ENCODE results near the gene GTF2A1.

GTF2A1 gene

GRCh38 chr14:81177225-81177624 lies 43.5 kb downstream of the GTF2A1 start:
- no peak for DNase-seq (ENCODE audit: low spot score)

DNA sequence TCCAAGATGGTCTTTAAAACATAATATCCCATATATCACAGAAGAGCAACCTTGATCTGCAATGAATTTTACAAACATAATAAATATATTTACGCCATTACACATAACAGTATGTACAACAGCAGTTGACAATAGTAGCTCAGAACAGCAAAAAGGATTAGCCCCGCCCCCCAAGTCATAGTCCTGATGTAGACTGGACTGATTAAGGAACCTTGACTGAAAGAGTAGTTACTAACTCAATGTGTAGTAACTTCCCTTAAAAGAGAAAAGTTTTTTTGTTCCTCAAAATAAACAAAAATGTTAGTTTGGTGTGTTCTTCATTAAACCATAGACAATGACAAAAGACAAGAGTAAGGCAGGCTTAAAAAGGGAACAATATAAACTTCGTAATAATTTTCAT lies 44.5 kb downstream of the GTF2A1 start:
- DNase-seq (ENCODE audit: low spot score) = no peak

DNA sequence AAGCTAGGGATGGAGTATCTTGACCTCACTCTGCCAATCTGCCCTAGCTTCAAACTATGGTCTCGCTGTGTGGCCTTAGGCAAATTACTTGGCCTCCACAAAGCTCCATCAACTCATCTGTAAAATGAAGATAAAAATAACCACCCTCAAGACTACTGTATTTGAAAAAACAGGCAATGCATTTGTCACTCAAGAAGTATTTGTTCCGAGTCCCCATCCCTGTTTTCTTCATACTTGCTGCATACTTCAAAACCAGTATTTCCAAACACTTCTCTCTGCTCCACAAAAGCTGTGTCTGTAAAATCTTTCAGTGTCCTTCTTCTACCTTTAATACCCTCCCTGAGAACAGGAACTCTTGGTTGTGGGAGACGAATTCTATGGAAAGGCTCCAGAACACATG lies 47.9 kb downstream of the GTF2A1 start:
- DNase-seq (ENCODE audit: low spot score) = no peak

GRCh38 chr14:81172353-81172752 lies 48.4 kb downstream of the GTF2A1 start:
- DNase-seq (ENCODE audit: low spot score) = no peak

- no peak for DNase-seq (ENCODE audit: low spot score)
Measured at GRCh38 chr14:81170829-81171195, 49.9 kb downstream of the GTF2A1 start.

DNA sequence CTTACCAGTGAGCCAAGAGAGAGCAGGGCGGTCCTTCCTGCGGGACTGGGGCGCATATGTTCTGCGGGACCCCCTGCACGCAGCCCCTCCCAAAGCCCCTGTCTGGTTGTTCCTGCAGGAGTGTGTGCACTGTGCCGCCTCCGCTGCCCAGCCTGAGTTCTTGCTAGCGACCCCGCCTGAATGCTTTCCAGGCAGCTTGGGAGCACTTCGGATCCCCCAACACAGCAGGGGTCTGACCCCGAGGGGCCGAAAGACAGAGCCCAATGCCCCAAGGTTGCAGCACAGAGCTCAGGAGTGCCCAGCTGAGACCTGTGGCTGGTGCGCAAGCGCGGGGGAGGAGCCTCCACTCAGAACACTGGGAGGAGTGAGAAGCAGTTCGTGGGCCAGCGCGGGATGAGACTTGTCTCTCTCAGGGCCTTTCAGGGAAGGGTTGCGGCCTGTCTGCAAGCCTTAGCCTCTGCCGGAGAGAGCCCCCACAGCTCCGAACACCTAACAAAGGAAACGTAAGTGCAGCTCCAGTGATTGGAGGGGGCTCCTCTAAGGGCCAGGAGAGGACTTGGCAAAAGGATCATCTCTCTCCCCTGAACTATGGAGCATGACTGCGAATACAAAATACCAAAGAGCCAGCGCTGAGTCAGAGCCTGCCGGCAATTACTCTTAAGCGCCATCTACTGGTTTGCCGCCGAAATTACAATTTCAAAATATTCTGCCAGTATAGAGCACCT lies 50.5 kb downstream of the GTF2A1 start:
- DNase-seq (ENCODE audit: low spot score) = peak; percentile 95

- no peak for DNase-seq (ENCODE audit: low spot score)
Measured at GRCh38 chr14:81169711-81170103, 51.1 kb downstream of the GTF2A1 start.

DNA sequence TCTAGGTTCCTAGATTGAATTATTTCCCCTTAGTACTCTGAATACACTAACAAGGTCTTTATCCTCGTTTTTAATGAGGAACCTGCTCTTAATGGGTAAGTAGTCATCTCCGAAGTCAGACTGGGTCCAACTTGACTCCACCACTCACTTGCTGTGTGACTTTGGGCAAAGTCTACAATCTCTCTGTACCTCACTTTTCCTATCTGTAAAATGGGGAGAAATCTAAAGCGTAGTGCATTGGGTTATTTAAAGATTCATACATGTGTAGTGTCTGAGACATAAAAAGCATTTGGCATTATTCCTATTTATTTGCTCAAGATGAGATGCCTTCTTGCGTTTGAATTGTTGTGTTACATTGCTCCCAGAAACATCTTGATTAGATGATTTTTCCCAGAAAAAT lies 51.5 kb downstream of the GTF2A1 start:
- no peak for DNase-seq (ENCODE audit: low spot score)

GRCh38 chr14:81166121-81166520 lies 54.6 kb downstream of the GTF2A1 start:
- no peak for DNase-seq (ENCODE audit: low spot score)

DNA sequence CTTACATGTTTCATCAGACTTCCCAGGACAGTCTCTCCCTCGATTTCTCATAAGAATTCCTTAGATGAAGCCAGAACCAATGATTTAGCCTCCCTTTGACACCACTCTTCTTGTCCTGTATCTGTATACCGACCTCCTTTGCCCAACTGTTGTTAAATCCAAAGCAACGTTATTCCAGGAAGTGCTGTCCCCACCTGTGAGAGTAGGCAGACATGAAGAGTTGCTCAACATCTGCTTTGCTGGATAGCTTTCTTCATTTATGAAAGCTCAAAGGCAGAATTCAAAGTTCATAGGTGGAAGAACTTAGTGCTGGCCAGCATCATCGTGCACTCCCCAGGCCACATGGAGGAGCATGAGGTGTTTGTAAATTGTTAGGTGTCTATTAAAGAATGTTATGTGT lies 55.6 kb downstream of the GTF2A1 start:
- no peak for DNase-seq (ENCODE audit: low spot score)

DNA sequence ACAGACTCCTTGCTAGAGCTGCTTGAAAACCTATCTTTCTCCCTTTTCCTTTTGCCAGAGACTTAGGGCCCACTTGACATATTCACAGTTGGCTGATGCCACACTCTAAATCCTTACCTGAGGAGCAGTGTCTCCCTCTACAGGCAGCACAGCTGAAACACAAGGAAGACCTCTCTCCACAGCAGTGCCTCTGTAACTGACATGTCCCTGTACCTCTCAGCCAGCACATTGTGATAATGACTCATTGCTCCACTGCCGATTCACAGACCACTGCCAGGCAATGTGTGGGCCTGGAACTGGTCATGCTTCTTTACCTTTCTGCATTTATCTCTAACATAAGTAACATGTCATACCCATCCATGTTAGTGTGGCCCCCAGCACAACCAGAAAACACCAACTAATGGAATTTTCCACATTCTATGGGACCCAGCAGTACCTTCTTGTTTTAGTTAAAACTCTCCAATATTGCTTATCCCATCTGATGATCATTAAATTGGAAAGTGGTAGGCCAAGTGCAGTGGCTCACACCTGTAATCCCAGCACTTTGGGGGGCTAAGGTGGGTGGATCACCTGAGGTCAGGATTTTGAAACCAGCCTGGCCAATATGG lies 56.5 kb downstream of the GTF2A1 start:
- DNase-seq (ENCODE audit: low spot score) = no peak

DNA sequence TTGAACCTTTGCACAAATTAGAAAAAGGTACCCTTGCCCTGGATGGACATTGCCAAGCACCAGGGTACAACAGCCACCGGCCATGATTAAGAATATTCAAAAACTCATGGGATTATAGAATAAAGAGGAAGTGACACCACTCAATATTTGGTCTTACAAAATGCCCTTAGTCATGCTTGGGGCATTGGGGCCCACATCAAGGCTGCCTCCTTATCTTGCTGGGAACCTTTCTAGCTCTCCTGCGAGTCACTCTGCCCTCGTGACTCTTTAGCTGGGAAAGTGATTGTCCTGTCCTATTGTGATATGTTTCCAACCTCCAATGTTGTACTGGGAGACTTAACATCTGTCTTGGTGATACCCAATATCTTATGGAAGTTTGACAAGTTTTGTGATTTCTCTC lies 57.8 kb downstream of the GTF2A1 start:
- no peak for DNase-seq (ENCODE audit: low spot score)

DNA sequence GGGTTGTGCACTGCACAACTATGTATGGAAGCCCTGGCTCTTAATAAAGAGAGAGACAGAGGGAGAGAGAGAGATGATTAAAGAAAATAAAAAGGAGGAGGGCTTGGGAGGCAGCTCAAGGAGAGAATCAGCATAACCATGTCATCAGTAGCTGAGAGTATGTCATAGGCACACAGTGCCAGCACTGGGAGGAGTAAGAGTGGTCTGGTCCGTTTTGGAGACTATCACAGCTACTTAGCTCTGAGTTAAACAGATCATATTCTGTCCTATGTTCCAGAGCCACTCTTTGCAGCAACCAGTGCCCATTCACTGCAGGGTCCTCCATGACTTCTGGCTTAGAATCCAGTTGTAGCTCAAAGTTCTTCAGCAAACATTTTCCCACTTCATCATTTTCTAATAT lies 59.0 kb downstream of the GTF2A1 start:
- no peak for DNase-seq (ENCODE audit: low spot score)

DNA sequence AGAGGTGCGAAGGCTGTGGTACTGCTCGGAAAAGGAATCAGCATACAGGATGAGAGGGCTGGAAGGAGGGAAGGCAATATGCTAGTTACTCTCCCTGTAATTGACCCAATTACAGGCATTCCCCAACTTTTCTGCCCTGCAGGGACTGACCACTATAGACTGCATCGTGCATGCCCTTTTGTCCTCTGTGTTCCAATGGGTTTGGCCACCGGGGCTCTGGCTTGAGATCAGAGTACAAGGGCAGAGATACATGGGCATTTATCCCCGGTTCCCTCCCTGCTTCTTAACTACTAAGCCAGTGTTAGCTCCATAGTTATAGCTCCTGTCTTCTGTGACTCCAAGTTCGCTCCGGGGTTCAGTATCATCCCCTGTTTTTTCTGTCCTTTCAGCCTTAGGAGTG lies 59.7 kb downstream of the GTF2A1 start:
- DNase-seq (ENCODE audit: low spot score) = no peak

- DNase-seq (ENCODE audit: low spot score) = no peak
Measured at GRCh38 chr14:81157431-81157830, 63.3 kb downstream of the GTF2A1 start.

DNA sequence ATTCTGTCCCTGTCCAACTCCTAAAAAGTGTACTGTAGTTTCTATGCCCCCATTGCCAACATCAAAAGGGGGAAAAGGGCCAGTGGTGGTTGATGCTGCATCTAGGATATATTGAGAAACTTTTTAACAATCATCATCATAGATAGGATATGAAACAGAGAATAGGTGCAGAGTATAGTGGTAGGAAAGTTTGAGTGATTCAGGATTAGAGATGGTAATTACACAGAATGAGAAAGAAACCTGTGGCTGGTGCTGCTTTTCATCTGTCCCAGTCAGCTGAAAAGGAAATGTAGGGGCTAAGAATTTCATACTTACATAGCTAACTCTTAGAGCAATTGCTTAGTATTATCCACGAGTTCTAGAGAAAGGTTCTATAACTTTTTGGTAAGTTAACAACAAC lies 67.6 kb downstream of the GTF2A1 start:
- DNase-seq (ENCODE audit: low spot score) = no peak

DNA sequence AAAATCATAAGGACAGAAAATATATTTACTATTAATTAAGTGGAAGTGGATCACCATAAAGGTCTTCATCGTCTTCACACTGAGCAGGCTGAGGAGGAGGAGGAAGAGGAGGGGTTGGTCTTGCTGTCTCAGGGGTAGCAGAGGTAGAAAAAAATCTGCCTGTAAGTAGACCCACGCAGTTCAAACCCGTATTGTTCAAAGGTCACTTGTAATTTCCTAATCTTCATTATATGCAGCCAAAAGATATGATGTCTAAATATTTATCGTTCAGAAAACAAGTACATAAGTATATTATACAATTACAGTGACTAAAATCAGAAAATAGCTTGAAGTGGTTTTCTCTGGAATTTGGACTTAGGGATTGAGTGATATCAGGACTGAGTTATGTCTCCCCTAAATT lies 72.1 kb downstream of the GTF2A1 start:
- no peak for DNase-seq (ENCODE audit: low spot score)

- no peak for DNase-seq (ENCODE audit: low spot score)
Measured at GRCh38 chr14:81147140-81147897, 73.4 kb downstream of the GTF2A1 start.

DNA sequence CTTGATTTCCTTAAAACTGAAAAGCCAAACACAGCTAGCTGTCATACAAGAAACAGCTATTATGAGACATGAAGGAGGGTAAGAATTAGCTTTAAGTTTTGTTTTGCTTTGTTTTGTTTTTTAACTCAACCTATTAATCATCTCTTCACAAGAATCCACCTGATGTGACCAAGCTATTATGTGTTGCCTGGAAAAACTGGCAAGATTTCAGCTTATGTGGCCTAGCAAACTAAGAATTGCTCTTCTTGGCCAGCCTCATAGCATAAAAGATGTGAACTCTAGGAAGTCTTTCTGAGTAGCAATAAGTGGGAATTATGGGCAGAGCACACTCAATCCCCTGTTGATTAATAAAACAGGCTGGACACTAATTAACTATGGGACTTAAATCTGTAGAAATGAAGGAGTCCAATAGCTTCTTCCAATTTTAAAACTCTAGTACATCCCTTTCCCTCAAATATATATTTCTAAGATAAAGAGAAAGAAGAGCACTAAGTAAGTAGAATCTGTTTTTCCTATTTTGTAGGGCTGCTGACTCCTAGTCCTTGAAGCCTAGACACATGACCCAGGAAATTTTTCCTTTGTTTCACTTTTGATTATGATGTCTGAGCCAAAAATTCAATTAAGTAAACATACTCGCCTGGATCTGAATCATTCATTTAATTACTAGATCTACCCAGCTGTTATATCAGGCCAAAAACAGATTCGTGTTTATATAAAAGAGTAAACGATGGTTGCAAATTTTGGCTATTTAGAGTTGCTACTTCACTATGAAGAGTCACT lies 75.7 kb downstream of the GTF2A1 start:
- DNase-seq (ENCODE audit: low spot score) = no peak

- DNase-seq (ENCODE audit: low spot score) = no peak
Measured at GRCh38 chr14:81143793-81144192, 77.0 kb downstream of the GTF2A1 start.

GRCh38 chr14:81141426-81141825 lies 79.3 kb downstream of the GTF2A1 start:
- no peak for DNase-seq (ENCODE audit: low spot score)

DNA sequence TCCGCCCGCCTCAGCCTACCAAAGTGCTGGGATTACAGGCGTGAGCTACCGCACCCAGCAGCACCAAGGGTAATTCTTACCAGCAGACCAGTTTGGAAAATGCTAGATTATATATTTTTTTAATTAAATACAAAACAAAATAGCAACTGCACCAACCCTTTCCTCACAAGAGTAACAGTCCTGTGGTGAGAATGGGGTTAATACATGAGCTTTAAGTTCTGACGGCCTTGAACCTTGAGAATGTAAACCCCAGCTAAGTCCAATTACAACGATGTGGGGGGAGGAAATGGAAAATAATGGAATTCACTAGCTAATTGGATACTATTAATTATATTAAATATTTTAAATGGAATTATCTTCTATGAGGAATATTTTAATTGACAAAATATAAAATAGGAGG lies 82.3 kb downstream of the GTF2A1 start:
- no peak for DNase-seq (ENCODE audit: low spot score)

DNA sequence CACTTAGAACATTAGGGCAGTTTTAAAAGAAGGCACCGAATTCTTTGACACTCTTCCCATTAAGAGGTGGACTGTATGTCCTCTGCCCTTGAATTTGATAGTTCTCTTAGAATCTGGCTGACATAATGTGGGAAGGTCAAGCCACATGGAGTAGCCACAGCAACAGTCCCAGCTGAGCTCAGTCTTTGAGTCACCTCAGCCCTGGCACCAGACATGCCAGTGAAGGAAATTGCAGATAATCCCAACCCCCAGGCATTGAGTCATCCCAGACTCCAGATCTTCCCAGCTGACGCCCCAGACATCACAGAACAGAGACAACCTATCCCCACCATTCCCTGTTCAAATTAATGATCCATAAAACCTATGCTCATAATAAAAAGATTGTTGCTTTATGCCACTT lies 83.4 kb downstream of the GTF2A1 start:
- no peak for DNase-seq (ENCODE audit: low spot score)

Measured in left forelimb (tissue), 1 donor.